Astrocyte of the spinal cord (primary cell): ENCODE results near the gene ERO1B.

Experiments used
- DNase-seq: peaks from one replicate; pipeline ENCODE4 v3.0.0; 2011; ENCODE audit warnings: low read depth, low spot score
- H3K4me3 ChIP-seq: 2 replicates; pipeline ENCODE4 v1.5.1; 2011; ENCODE audit warnings: low read depth, mild to moderate bottlenecking, low read length, moderate library complexity
- in situ Hi-C: cut with HindIII; loops from 2 replicates; pipeline ENCODE4 v1.10.0; 2017; ENCODE audit warnings: low sequenced_read_pairs
- TF ChIP-seq, protein P1 (sequence below): IDR thresholded peaks from 2 replicates; pipeline ENCODE4 v1.5.1; 2012; ENCODE audit warnings: low read depth, mild to moderate bottlenecking, low read length, inconsistent platforms

ERO1B gene

DNA sequence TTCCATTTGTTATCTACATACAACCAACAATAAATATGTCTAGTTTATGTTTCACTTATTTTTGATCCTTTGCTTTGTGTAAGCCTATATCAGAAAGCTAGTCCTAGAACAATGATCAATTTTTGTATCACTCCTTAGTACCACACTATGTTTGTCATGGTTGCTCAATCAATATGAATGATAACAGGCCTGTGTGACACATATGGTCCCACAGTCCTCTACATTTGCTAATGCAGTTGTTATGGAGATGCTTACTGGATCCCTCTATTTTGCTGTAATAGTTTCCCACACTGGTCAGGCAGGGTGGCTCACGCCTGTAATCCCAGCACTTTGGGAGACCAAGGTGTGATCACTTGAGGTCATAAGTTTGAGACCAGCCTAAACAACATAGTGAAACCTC is 59.1 kb downstream of the ERO1B start:
- TF ChIP-seq, protein P1, sequence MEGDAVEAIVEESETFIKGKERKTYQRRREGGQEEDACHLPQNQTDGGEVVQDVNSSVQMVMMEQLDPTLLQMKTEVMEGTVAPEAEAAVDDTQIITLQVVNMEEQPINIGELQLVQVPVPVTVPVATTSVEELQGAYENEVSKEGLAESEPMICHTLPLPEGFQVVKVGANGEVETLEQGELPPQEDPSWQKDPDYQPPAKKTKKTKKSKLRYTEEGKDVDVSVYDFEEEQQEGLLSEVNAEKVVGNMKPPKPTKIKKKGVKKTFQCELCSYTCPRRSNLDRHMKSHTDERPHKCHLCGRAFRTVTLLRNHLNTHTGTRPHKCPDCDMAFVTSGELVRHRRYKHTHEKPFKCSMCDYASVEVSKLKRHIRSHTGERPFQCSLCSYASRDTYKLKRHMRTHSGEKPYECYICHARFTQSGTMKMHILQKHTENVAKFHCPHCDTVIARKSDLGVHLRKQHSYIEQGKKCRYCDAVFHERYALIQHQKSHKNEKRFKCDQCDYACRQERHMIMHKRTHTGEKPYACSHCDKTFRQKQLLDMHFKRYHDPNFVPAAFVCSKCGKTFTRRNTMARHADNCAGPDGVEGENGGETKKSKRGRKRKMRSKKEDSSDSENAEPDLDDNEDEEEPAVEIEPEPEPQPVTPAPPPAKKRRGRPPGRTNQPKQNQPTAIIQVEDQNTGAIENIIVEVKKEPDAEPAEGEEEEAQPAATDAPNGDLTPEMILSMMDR = no peak
- in situ Hi-C loops = no loop called here
- H3K4me3 ChIP-seq = no peak overlapping the region
- no peak for DNase-seq

DNA sequence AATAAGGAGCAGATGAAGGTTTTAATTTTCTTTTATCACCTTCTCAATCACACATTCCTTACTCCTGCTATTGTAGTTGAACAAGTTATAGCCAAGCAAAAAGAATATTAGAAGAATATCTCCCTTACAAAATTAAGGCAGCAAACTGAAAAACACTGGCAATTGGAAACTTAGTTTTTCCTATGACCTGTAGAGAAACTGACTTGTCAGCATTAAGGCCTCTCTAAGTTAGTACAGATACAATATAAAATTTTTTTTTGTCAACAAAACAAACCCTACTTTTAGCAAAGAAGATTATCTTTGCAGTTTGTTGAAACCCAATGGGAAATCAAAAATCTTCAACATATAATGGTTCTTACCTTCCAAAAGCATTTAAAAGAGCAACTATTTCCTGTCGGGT is 61.3 kb downstream of the ERO1B start:
- no peak overlapping the region for H3K4me3 ChIP-seq
- in situ Hi-C loops = no loop called here
- TF ChIP-seq, protein P1 = no peak
- DNase-seq = no peak

DNA sequence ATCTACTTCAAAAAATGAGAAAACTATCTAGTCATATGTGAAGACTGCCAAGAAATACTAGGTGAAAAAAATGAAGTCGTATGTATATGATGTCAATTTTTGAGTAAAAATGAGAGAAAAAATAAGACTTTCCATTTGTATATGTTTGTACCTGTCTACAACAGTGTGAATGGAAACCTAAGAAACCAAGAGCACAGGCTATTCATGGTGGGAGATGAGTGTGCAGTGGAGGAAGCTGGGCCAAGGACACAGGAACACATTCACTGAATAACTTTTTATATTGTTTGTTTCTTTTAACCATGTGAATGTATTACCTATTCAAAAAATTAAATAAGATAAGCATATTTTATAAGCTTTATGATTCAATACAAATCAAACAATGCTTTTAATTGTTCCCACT is 67.0 kb downstream of the ERO1B start:
- DNase-seq = no peak
- in situ Hi-C loops = no loop called here
- H3K4me3 ChIP-seq = no peak overlapping the region

GRCh38 chr1:236213534-236213933 is 68.2 kb downstream of the ERO1B start:
- H3K4me3 ChIP-seq = no peak overlapping the region
- TF ChIP-seq, protein P1 = no peak
- in situ Hi-C loops = no loop called here
- DNase-seq = no peak

More for the DNA sequence above, 67.0 kb downstream of the ERO1B start:
- TF ChIP-seq, protein P1 = no peak

DNA sequence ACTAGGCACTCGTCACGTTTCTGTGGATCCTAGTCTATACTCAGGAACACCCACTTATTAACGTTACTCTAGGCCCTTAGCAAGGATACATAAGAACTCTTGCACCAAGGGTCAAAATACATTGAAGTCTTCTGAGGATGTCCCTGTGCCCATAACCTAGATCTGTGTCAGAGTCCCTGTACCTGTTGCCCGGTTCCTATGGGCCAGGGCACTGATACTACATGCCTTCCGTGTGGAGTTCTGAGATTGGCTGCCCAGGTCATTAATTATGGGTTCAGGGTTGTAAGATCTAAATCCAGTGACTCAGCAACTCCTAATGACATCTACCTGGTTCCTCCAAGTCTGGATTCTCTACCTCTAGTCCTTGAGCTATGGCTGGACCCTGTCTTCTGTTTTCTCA is 69.9 kb downstream of the ERO1B start:
- no peak overlapping the region for H3K4me3 ChIP-seq
- in situ Hi-C loops = no loop called here
- TF ChIP-seq, protein P1 = no peak
- DNase-seq = no peak

GRCh38 chr1:236209713-236210112 is 72.0 kb downstream of the ERO1B start:
- in situ Hi-C loops = no loop called here
- TF ChIP-seq, protein P1 = no peak
- no peak overlapping the region for H3K4me3 ChIP-seq
- DNase-seq = no peak

DNA sequence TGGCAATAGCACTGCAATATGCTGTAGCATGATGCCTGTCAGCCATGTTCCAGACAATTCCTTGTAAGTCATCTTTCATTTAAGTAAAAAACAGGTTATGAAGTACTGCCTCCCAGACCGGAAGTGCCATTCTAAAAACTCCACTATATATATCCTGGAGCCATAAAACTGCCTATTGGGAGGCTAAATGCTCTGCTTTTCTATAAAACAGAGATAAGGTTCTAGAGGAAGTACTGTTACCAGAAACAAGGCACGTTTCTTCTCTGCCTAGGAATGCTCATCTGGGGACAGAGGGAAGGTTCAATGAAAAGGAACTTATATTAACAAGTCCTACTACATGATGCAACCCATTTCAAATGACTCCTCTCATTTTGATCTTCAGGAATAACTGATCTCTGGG is 72.6 kb downstream of the ERO1B start:
- TF ChIP-seq, protein P1 = no peak
- no peak for DNase-seq
- H3K4me3 ChIP-seq = no peak overlapping the region
- in situ Hi-C loops = no loop called here
